GM12892 (cell line): Measurements from ENCODE around the gene OR7G3.

Source experiments
- POLR2A ChIP-seq: IDR thresholded peaks from 2 replicates; pipeline ENCODE4 v1.6.1; 2011; ENCODE audit warnings: low read depth, low read length, control low read depth
- POLR2AphosphoS5 ChIP-seq: IDR thresholded peaks from 2 replicates; pipeline ENCODE4 v1.6.1; 2011; ENCODE audit warnings: low read depth, low read length, control low read depth

DNA sequence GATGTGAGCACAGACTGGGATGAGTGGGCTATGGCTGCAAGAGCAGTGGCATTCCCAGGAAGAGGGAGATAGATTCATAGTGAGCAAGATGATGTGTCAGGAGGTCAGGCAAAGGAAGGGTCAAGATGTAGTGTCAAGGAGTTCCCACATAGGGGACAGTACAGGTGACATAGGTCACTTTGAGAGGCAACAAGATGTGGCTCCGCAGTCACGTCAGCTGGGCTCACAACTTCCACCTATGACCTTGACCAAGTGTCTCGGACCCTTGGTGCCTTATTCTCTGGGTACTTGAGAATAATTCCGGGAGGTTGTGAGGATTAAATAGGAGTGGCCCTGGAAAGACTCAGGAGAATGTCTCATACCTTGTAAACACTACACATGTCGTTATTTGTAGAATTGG lies 23.9 kb upstream of the OR7G3 start:
- TF ChIP-seq POLR2AphosphoS5 (no peak), POLR2A (no peak)
